ENCODE data around the gene BEST4. TPM values are rescaled to one million over a fixed set of nuclear protein-coding genes. Genes with fewer than 3 reads are reported as not detected.
A peak's percentile ranks its signal among the peaks of the same experiment; 100 is the strongest.

Gene BEST4
- total and polyA plus RNA-seq, 2 of the 8 experiments (the other 6 are each of a cell fraction or from before 2014, with no cell fraction given) = 0.76 to 1.4 TPM

DNA sequence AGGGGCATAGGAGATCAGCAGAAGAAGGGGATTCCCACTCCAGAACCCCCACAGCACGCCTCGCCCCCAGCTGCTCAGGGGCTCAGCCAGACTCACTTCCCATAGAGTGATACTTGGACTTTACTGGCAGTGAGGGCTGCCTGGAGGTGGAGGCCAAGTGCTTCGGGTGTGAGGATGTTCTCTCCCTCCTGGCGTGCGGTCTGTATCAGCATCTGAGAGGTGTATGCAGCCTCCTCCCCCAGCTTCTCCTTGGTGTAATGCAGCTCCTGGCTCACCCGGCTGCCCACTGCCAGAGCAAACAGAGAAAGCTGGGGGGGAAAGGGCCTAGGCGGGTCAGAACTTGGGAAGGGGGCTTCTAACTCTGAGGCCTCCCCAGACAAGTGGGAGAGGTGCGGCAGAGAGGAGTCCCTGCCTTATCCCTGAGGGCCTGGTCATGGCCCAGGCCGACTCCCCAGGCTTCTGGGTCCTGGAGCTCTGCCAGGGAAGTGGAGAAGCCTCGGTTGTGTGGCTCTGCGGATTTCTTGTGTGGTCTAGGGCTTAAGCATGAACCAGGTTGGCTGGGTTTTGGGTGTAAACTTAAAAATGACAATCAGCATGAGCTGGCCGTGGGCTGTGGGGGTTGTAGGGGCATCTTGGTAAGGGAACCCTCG lies 44.2 kb upstream of the BEST4 start:
- Histone ChIP-seq H4K8ac (ENCODE audit: extremely low read depth, insufficient read depth, low read length) (0 out of 2 replicates have a peak overlapping the region, but pooled peaks have one; percentile 87), H2BK12ac (ENCODE audit: low read depth, low read length) (0 out of 2 replicates have a peak overlapping the region, but pooled peaks have one; percentile 27), H4K91ac (replicated peaks; ENCODE audit: insufficient read length, low read length) (no peak overlapping the region), H3K27ac (ENCODE audit: low read depth, low read length) (no peak overlapping the region), H3K9me3 (ENCODE audit: insufficient read depth in 2 of 2, low read depth in 1 of 2, low read length in 1 of 2) (no peaks in the 10 kb centered on the region), H2AFZ (ENCODE audit: low read length) (no peak overlapping the region), H2BK120ac (replicated peaks; ENCODE audit: low read depth, low read length) (no peak overlapping the region), H2BK15ac (ENCODE audit: low read length) (no peak overlapping the region; the same call in 1 of the 2 replicates), H2BK20ac (ENCODE audit: low read length) (no peak overlapping the region), H3K14ac (ENCODE audit: insufficient read length) (no peak overlapping the region), H3K18ac (ENCODE audit: extremely low read depth, low read length) (no peak overlapping the region; the same call in 1 of the 2 replicates), H2BK5ac (ENCODE audit: low read depth, low read length) (no peak overlapping the region), H3K4ac (replicated peaks; ENCODE audit: insufficient read length, low read depth, low read length) (no peak overlapping the region), H3K36me3 (ENCODE audit: control insufficient read depth in 2 of 4, insufficient read depth in 4 of 4, low read length in 3 of 4) (no peaks in the 10 kb centered on the region), H4K5ac (ENCODE audit: insufficient read length, low read depth, low read length) (no peak overlapping the region), H3K4me1 (replicated peaks in 1 of 4; ENCODE audit: control insufficient read depth in 3 of 4, insufficient read depth in 4 of 4, low read length in 3 of 4) (peaks cover 0 to 4% (median 1%) of the 10 kb centered on the region in 4 experiments; a peak in 4 of 7 replicates), H3K4me2 (ENCODE audit: insufficient read depth in 1 of 2, low read depth in 2 of 2, low read length in 2 of 2) (no peak overlapping the region), H3K79me1 (ENCODE audit: low read depth, low read length) (no peaks in the 10 kb centered on the region), H3K23me2 (ENCODE audit: low read depth, low read length) (no peaks in the 10 kb centered on the region), H4K20me1 (replicated peaks in 1 of 2; ENCODE audit: control insufficient read depth in 1 of 2, insufficient read depth in 2 of 2, low read length in 2 of 2) (no peaks in the 10 kb centered on the region), H3K56ac (replicated peaks; ENCODE audit: insufficient read length, low read depth, low read length) (no peak overlapping the region), H3K79me2 (ENCODE audit: control insufficient read depth in 1 of 2, insufficient read depth in 2 of 2, low read length in 2 of 2) (no peaks in the 10 kb centered on the region), H3K23ac (ENCODE audit: insufficient read length) (no peak overlapping the region), H2AK5ac (ENCODE audit: low read depth, low read length) (no peak overlapping the region), H3K27me3 (replicated peaks in 1 of 4; ENCODE audit: control insufficient read depth in 3 of 4, extremely low read depth in 1 of 4, insufficient read depth in 3 of 4, low read length in 3 of 4) (no peaks in the 10 kb centered on the region), H3K4me3 (ENCODE audit: extremely low read depth in 1 of 4, insufficient read depth in 2 of 4, low read depth in 3 of 4, low read length in 4 of 4) (no peak overlapping the region), H3K9ac (replicated peaks in 1 of 4; ENCODE audit: extremely low read depth in 1 of 4, low read depth in 3 of 4, low read length in 3 of 4) (no peak overlapping the region)
- TF ChIP-seq EZH2 (IDR thresholded peaks at IDR 0.05; ENCODE audit: low read depth, low read length, severe bottlenecking) = no peak
- no peak for TF ChIP-seq SIRT6 (IDR thresholded peaks at IDR 0.05; ENCODE audit: low read length)
- DNase-seq (ENCODE audit: low read depth in 1 of 2, low spot score in 2 of 2) (no peak), FAIRE-seq (no peak)
- WGBS, 2 experiments (ENCODE audit: extremely low coverage in 1 of 2, insufficient coverage in 1 of 2, insufficient read length in 1 of 2, insufficient replicate concordance in 2 of 2, low coverage in 1 of 2, low lambda C conversion rate in 2 of 2, missing lambda C conversion rate in 1 of 2) = 85% methylated on average over 13 of the region's 13 CpGs; no CpG with 5 or more reads in 1 of the 2 experiments
- ChIA-PET POLR2A (ENCODE audit: partially characterized antibody) (interaction anchor here (0.6 to 7.7 kb wide), 5 partner anchors 12 to 523 kb away, joined by 3 to 128 read pairs (median 4); no protein-coding TSS in a partner anchor), CTCF (ENCODE audit: partially characterized antibody) (interaction anchor here (0.9 to 4.6 kb wide), 8 partner anchors 10 to 469 kb away, joined by 3 to 26 read pairs (median 4); partner anchors contain the start of gene HECTD3)
